ENCODE results near the gene ULK2.
A peak's percentile ranks its signal among the peaks of the same experiment; 100 is the strongest.

ULK2 gene

DNA sequence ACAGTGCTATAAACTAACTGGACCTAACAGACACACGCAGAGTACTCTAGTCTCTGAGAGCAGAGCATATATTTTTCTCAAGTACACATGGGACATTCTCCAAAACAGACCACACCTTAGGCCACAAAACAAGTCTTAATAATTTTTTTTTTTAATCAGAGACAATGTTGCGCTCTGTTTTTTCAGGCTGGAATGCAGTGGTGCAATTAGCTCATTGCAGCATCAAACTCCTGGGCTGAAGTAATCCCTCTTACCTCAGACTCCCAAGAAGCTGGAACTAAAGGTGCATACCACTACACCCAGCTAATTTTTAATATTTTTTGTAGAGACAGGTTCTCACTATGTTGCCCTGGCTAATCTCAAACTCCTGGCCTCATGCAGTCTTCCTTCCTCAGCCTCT is 37.7 kb downstream of the ULK2 start:
- TF ChIP-seq, protein P1, sequence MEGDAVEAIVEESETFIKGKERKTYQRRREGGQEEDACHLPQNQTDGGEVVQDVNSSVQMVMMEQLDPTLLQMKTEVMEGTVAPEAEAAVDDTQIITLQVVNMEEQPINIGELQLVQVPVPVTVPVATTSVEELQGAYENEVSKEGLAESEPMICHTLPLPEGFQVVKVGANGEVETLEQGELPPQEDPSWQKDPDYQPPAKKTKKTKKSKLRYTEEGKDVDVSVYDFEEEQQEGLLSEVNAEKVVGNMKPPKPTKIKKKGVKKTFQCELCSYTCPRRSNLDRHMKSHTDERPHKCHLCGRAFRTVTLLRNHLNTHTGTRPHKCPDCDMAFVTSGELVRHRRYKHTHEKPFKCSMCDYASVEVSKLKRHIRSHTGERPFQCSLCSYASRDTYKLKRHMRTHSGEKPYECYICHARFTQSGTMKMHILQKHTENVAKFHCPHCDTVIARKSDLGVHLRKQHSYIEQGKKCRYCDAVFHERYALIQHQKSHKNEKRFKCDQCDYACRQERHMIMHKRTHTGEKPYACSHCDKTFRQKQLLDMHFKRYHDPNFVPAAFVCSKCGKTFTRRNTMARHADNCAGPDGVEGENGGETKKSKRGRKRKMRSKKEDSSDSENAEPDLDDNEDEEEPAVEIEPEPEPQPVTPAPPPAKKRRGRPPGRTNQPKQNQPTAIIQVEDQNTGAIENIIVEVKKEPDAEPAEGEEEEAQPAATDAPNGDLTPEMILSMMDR (IDR thresholded peaks at IDR 0.05; ENCODE audit: insufficient read depth, low read length, missing control alignments): no peak
- ChIA-PET CTCF (no interaction called here), POLR2A (no interaction called here)
- no peak for DNase-seq (ENCODE audit: low read depth, low spot score)
- H3K4me3 ChIP-seq (ENCODE audit: low read depth, low read length): no peak overlapping the region

DNA sequence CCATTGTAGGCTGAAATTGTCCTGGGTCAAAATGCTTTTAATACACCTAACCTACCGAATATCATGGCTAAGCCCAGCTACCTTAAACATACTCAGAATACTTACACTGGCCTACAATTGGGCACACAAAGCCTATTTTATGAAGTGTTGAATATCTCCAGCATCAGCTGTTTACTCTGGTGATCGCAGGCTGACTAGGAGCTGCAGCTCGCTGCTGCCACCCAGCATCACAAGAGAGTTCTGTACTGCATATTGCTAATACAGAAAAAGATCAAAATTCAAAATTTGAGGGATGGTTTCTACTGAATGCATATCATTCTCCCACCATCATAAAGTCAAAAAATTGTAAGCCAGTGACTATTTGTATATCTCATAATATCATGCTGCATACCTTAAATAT is 55.3 kb downstream of the ULK2 start:
- ChIA-PET POLR2A (no interaction called here), CTCF (interaction anchor here (0.8 to 2.1 kb wide), 3 partner anchors 9 to 449 kb away, joined by 3 to 6 read pairs (median 3); no protein-coding TSS in a partner anchor)
- H3K4me3 ChIP-seq (ENCODE audit: low read depth, low read length): no peak overlapping the region
- DNase-seq (ENCODE audit: low read depth, low spot score): peak; percentile 1
- TF ChIP-seq, protein P1 (IDR thresholded peaks at IDR 0.05; ENCODE audit: insufficient read depth, low read length, missing control alignments): peak; percentile 10

- H3K4me3 ChIP-seq (ENCODE audit: low read depth, low read length): no peak overlapping the region
- DNase-seq (ENCODE audit: low read depth, low spot score): peak; percentile 55
- ChIA-PET CTCF (no interaction called here), POLR2A (no interaction called here)
- TF ChIP-seq, protein P1 (IDR thresholded peaks at IDR 0.05; ENCODE audit: insufficient read depth, low read length, missing control alignments): no peak
Observed at GRCh38 chr17:19805006-19805405, 62.7 kb downstream of the ULK2 start.

GRCh38 chr17:19800571-19800970 is 67.2 kb downstream of the ULK2 start:
- H3K4me3 ChIP-seq (ENCODE audit: low read depth, low read length): no peak overlapping the region
- TF ChIP-seq, protein P1 (IDR thresholded peaks at IDR 0.05; ENCODE audit: insufficient read depth, low read length, missing control alignments): no peak
- CTCF ChIA-PET: interaction anchor here (1.1 to 1.2 kb wide), 2 partner anchors 34 to 38 kb away, joined by 3 to 6 read pairs; no protein-coding TSS in a partner anchor
- no peak for DNase-seq (ENCODE audit: low read depth, low spot score)
- POLR2A ChIA-PET: no interaction called here

DNA sequence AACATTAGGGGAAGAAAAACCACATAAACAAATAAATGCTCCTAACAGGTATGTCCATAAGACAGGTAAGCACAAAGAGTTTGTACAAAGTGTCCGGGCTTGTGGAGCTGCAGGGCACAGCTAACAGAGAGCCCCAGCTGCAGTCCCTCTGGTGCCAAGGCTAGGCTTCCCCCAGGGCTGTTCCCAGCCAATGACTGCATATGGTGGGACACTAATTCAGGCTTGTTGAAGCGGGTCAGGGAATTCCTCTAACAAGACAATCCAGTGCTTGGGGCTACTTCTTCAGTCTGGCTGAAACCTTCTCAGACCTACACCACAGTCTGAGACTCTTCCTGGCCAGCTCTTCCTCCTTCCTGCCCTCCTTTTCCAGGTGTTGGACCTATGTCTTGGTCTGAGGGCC is 67.9 kb downstream of the ULK2 start:
- H3K4me3 ChIP-seq (ENCODE audit: low read depth, low read length): no peak overlapping the region
- ChIA-PET POLR2A (no interaction called here), CTCF (interaction anchor here (1.2 kb wide), 1 partner anchor 33 kb away, joined by 3 read pairs; no protein-coding TSS in a partner anchor)
- DNase-seq (ENCODE audit: low read depth, low spot score): no peak
- TF ChIP-seq, protein P1 (IDR thresholded peaks at IDR 0.05; ENCODE audit: insufficient read depth, low read length, missing control alignments): no peak

DNA sequence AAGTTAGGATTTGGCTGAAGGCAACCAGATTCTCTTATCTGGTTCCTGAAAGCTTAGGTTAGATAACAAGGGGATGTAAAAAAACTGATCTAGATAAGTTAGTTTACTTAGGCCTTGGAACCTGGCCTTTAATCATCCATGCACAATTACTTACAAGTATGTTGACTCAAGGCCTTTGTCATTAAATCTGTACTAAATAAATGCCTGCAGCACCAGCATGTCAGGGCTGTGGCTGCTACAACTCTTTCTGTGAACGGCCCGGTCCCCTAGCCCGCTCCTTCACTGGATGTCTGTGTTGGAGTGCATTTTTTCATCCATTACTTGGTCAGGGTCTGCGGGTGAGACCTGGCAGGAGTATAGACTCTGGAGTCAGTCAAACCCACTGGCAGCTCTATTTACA is 71.3 kb downstream of the ULK2 start:
- TF ChIP-seq, protein P1 (IDR thresholded peaks at IDR 0.05; ENCODE audit: insufficient read depth, low read length, missing control alignments): no peak
- ChIA-PET CTCF (no interaction called here), POLR2A (no interaction called here)
- no peak for DNase-seq (ENCODE audit: low read depth, low spot score)
- no peak overlapping the region for H3K4me3 ChIP-seq (ENCODE audit: low read depth, low read length)

Measured in AG04449 (cell line).